HEK293 (cell line): Measurements from ENCODE around the gene CASK.

Experiments used
- CTCF ChIA-PET: fragments of 350-600 bp; formaldehyde crosslinking; extraction: SDS; loops from one replicate; lab custom pipeline; 2021; ENCODE audit warnings: antibody characterized with exemption; lab: Yijun Ruan, JAX
- POLR2A ChIA-PET: fragments of 300-600 bp; formaldehyde crosslinking; extraction: SDS; loops from one replicate; lab custom pipeline; 2020; ENCODE audit warnings: antibody characterized with exemption, inconsistent platforms; lab: Yijun Ruan, JAX
- H3K27ac ChIP-seq: fragments of 200-500 bp; sonication (Bioruptor generic); 2 replicates; pipeline ENCODE4 v1.5.1; 2014; ENCODE audit warnings: low read depth, low read length, control low read depth, inconsistent platforms; ENCODE audit errors: extremely low read depth
- H3K36me3 ChIP-seq, 2 experiments: fragments of 200-500 bp in 1 of 2; sonication (Bioruptor generic) in 1 of 2; 1 replicate in 1 of 2; 2 replicates in 1 of 2; pipeline ENCODE4 v1.5.1; 2014 to 2017; ENCODE audit warnings: inconsistent platforms in 2 of 2, low read length in 2 of 2; ENCODE audit not compliant: control insufficient read depth in 2 of 2, insufficient read depth in 1 of 2
- H3K4me1 ChIP-seq: fragments of 200-500 bp; sonication (Bioruptor generic); 2 replicates; pipeline ENCODE4 v1.5.1; 2014; ENCODE audit warnings: mild to moderate bottlenecking, low read length, inconsistent platforms; ENCODE audit not compliant: control insufficient read depth, insufficient read depth
- H3K4me3 ChIP-seq: 2 replicates; pipeline ENCODE4 v1.5.1; 2011; ENCODE audit warnings: low read depth, mild to moderate bottlenecking, control low read depth, low read length, moderate library complexity
- H3K9me3 ChIP-seq: fragments of 200-500 bp; sonication (Bioruptor generic); 2 replicates; pipeline ENCODE4 v1.5.1; 2014; ENCODE audit warnings: low read depth, low read length, inconsistent platforms; ENCODE audit not compliant: control insufficient read depth, insufficient read depth
- GLIS2 ChIP-seq: fragments of 450-650 bp; formaldehyde crosslinking; IDR thresholded peaks from 2 replicates; pipeline ENCODE4 v1.5.1; 2016; ENCODE audit warnings: missing biosample characterization, missing genetic modification characterization
- HOXD13 ChIP-seq: sonication (generic); formaldehyde crosslinking; IDR thresholded peaks from 2 replicates; pipeline ENCODE4 v1.8.0; 2022; ENCODE audit warnings: missing genetic modification reagents, borderline replicate concordance
- KLF7 ChIP-seq: fragments of 450-650 bp; formaldehyde crosslinking; IDR thresholded peaks from 2 replicates; pipeline ENCODE4 v1.5.1; 2016; ENCODE audit warnings: missing biosample characterization, missing genetic modification characterization, borderline replicate concordance
- OSR2 ChIP-seq: fragments of 450-650 bp; formaldehyde crosslinking; IDR thresholded peaks from 2 replicates; pipeline ENCODE4 v1.5.1; 2016; ENCODE audit warnings: missing biosample characterization, missing genetic modification characterization
- SP2 ChIP-seq: fragments of 450-650 bp; formaldehyde crosslinking; IDR thresholded peaks from 2 replicates; pipeline ENCODE4 v1.5.1; 2016; ENCODE audit warnings: missing biosample characterization, missing genetic modification characterization
- ZFP3 ChIP-seq: fragments of 450-650 bp; formaldehyde crosslinking; IDR thresholded peaks from 2 replicates; pipeline ENCODE4 v1.5.1; 2016; ENCODE audit warnings: low read depth, missing biosample characterization, missing genetic modification characterization
- ZNF140 ChIP-seq: fragments of 450-650 bp; formaldehyde crosslinking; IDR thresholded peaks from 2 replicates; pipeline ENCODE4 v1.5.1; 2016; ENCODE audit warnings: missing biosample characterization, missing genetic modification characterization
- ZNF16 ChIP-seq: fragments of 450-650 bp; formaldehyde crosslinking; IDR thresholded peaks from 2 replicates; pipeline ENCODE4 v1.5.1; 2016; ENCODE audit warnings: low read depth, missing biosample characterization, missing genetic modification characterization
- ZNF202 ChIP-seq: fragments of 450-650 bp; formaldehyde crosslinking; IDR thresholded peaks from 2 replicates; pipeline ENCODE4 v1.5.1; 2016; ENCODE audit warnings: missing biosample characterization, missing genetic modification characterization, borderline replicate concordance
- ZNF48 ChIP-seq: fragments of 450-650 bp; formaldehyde crosslinking; IDR thresholded peaks from 2 replicates; pipeline ENCODE4 v1.5.1; 2016; ENCODE audit warnings: missing biosample characterization, missing genetic modification characterization
- ZNF529 ChIP-seq: fragments of 450-650 bp; formaldehyde crosslinking; IDR thresholded peaks from 2 replicates; pipeline ENCODE4 v1.5.1; 2017; ENCODE audit warnings: missing genetic modification characterization, missing biosample characterization; ENCODE audit not compliant: insufficient replicate concordance
- ZNF610 ChIP-seq: fragments of 450-650 bp; formaldehyde crosslinking; IDR thresholded peaks from 2 replicates; pipeline ENCODE4 v1.5.1; 2016; ENCODE audit warnings: missing biosample characterization, missing genetic modification characterization, borderline replicate concordance
- TF ChIP-seq, protein P1 (sequence below): fragments of 450-650 bp; formaldehyde crosslinking; IDR thresholded peaks from 2 replicates; pipeline ENCODE4 v1.5.1; 2016; ENCODE audit warnings: missing biosample characterization, missing genetic modification characterization, borderline replicate concordance
- TF ChIP-seq, protein P2 (sequence below): fragments of 450-650 bp; formaldehyde crosslinking; IDR thresholded peaks from 2 replicates; pipeline ENCODE4 v1.5.1; 2017; ENCODE audit warnings: missing biosample characterization, missing genetic modification characterization
- TF ChIP-seq, protein P3 (sequence below): fragments of 450-650 bp; formaldehyde crosslinking; IDR thresholded peaks from 2 replicates; pipeline ENCODE4 v1.5.1; 2017; ENCODE audit warnings: missing biosample characterization, missing genetic modification characterization
- TF ChIP-seq, protein P4 (sequence below): fragments of 450-650 bp; formaldehyde crosslinking; IDR thresholded peaks from 2 replicates; pipeline ENCODE4 v1.5.1; 2016; ENCODE audit warnings: missing biosample characterization, missing genetic modification characterization, borderline replicate concordance

CASK gene

DNA sequence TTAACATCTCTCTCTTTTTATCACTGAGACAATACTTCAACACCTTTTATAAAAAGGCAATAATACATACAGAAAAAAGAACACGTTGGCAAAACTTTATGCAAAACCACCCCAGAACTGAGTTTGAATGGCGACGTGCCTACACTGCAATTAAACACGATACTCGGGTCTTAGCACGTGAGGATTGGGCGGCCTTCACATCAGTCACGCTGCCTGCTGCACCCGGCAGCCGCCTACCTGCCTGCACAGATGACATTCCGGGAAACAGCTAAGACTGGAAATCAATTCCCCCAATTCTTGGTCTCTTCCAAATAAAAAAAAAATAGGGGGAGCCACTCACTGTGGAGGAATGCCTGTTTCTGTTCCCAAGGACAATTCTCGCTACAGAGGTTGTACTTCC, 408.0 kb downstream of the CASK start:
- Histone ChIP-seq H3K36me3 (peaks cover 0 to 6% of the 10 kb centered on the region in 2 experiments; a peak in 1 of 3 replicates), H3K4me3 (no peak overlapping the region)
- POLR2A ChIA-PET = no interaction called here
- CTCF ChIA-PET = interaction anchor here (1.0 kb wide), 1 partner anchor 370 kb away, joined by 3 read pairs; no protein-coding TSS in a partner anchor
- TF ChIP-seq OSR2 (tag by site-specific recombination) = no peak
- no peak for TF ChIP-seq HOXD13 (CRISPR knock-in tag)
- TF ChIP-seq, protein P1, sequence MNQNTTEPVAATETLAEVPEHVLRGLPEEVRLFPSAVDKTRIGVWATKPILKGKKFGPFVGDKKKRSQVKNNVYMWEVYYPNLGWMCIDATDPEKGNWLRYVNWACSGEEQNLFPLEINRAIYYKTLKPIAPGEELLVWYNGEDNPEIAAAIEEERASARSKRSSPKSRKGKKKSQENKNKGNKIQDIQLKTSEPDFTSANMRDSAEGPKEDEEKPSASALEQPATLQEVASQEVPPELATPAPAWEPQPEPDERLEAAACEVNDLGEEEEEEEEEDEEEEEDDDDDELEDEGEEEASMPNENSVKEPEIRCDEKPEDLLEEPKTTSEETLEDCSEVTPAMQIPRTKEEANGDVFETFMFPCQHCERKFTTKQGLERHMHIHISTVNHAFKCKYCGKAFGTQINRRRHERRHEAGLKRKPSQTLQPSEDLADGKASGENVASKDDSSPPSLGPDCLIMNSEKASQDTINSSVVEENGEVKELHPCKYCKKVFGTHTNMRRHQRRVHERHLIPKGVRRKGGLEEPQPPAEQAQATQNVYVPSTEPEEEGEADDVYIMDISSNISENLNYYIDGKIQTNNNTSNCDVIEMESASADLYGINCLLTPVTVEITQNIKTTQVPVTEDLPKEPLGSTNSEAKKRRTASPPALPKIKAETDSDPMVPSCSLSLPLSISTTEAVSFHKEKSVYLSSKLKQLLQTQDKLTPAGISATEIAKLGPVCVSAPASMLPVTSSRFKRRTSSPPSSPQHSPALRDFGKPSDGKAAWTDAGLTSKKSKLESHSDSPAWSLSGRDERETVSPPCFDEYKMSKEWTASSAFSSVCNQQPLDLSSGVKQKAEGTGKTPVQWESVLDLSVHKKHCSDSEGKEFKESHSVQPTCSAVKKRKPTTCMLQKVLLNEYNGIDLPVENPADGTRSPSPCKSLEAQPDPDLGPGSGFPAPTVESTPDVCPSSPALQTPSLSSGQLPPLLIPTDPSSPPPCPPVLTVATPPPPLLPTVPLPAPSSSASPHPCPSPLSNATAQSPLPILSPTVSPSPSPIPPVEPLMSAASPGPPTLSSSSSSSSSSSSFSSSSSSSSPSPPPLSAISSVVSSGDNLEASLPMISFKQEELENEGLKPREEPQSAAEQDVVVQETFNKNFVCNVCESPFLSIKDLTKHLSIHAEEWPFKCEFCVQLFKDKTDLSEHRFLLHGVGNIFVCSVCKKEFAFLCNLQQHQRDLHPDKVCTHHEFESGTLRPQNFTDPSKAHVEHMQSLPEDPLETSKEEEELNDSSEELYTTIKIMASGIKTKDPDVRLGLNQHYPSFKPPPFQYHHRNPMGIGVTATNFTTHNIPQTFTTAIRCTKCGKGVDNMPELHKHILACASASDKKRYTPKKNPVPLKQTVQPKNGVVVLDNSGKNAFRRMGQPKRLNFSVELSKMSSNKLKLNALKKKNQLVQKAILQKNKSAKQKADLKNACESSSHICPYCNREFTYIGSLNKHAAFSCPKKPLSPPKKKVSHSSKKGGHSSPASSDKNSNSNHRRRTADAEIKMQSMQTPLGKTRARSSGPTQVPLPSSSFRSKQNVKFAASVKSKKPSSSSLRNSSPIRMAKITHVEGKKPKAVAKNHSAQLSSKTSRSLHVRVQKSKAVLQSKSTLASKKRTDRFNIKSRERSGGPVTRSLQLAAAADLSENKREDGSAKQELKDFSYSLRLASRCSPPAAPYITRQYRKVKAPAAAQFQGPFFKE = no peak
- TF ChIP-seq SP2 (tag by site-specific recombination) = no peak
- TF ChIP-seq KLF7 (tag by site-specific recombination) = no peak
- TF ChIP-seq, protein P2, sequence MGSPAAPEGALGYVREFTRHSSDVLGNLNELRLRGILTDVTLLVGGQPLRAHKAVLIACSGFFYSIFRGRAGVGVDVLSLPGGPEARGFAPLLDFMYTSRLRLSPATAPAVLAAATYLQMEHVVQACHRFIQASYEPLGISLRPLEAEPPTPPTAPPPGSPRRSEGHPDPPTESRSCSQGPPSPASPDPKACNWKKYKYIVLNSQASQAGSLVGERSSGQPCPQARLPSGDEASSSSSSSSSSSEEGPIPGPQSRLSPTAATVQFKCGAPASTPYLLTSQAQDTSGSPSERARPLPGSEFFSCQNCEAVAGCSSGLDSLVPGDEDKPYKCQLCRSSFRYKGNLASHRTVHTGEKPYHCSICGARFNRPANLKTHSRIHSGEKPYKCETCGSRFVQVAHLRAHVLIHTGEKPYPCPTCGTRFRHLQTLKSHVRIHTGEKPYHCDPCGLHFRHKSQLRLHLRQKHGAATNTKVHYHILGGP = no peak
- TF ChIP-seq ZFP3 = no peak
- TF ChIP-seq ZNF610 (tag by site-specific recombination) = no peak
- TF ChIP-seq, protein P3, sequence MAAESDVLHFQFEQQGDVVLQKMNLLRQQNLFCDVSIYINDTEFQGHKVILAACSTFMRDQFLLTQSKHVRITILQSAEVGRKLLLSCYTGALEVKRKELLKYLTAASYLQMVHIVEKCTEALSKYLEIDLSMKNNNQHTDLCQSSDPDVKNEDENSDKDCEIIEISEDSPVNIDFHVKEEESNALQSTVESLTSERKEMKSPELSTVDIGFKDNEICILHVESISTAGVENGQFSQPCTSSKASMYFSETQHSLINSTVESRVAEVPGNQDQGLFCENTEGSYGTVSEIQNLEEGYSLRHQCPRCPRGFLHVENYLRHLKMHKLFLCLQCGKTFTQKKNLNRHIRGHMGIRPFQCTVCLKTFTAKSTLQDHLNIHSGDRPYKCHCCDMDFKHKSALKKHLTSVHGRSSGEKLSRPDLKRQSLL (tag by site-specific recombination) = no peak
- TF ChIP-seq, protein P4, sequence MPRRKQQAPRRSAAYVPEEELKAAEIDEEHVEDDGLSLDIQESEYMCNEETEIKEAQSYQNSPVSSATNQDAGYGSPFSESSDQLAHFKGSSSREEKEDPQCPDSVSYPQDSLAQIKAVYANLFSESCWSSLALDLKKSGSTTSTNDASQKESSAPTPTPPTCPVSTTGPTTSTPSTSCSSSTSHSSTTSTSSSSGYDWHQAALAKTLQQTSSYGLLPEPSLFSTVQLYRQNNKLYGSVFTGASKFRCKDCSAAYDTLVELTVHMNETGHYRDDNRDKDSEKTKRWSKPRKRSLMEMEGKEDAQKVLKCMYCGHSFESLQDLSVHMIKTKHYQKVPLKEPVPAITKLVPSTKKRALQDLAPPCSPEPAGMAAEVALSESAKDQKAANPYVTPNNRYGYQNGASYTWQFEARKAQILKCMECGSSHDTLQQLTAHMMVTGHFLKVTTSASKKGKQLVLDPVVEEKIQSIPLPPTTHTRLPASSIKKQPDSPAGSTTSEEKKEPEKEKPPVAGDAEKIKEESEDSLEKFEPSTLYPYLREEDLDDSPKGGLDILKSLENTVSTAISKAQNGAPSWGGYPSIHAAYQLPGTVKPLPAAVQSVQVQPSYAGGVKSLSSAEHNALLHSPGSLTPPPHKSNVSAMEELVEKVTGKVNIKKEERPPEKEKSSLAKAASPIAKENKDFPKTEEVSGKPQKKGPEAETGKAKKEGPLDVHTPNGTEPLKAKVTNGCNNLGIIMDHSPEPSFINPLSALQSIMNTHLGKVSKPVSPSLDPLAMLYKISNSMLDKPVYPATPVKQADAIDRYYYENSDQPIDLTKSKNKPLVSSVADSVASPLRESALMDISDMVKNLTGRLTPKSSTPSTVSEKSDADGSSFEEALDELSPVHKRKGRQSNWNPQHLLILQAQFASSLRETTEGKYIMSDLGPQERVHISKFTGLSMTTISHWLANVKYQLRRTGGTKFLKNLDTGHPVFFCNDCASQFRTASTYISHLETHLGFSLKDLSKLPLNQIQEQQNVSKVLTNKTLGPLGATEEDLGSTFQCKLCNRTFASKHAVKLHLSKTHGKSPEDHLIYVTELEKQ = no peak
- TF ChIP-seq, all 188 proteins: peak for 0
- Histone ChIP-seq H3K9me3 (no peaks in the 10 kb centered on the region), H3K27ac (no peak overlapping the region), H3K4me1 (no peaks in the 10 kb centered on the region)

DNA sequence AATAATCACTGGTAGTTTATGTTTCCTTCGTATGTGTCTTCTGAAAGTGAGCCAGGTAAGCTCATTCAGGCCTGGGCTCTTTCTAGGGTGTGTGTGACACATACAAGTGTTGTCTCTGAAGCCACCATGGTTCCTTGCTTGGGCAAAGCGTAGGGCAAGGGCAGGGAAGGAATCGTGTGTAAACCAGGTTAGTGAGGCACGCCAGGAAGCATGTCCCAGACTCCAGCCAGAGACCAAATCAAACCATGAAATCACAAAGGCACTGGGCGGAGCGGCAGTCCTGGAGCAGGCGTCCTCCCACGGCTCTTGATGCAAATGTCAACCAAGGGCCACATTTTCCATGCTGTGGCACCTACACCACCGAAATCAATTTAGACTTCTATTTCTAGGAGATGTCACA, 409.2 kb downstream of the CASK start:
- H3K4me1 ChIP-seq = no peaks in the 10 kb centered on the region
- CTCF ChIA-PET = interaction anchor here (0.8 to 0.9 kb wide), 2 partner anchors 9 to 970 kb away, joined by 5 read pairs; no protein-coding TSS in a partner anchor
- POLR2A ChIA-PET = no interaction called here
- TF ChIP-seq ZNF529 (tag by site-specific recombination) (no peak), GLIS2 (tag by site-specific recombination) (no peak), ZNF16 (tag by site-specific recombination) (no peak), ZNF140 (tag by site-specific recombination) (no peak), ZNF202 (tag by site-specific recombination) (no peak), ZNF48 (tag by site-specific recombination) (no peak)
- TF ChIP-seq, protein P2 = no peak
- TF ChIP-seq, protein P4 = no peak

More for the DNA sequence above, 409.2 kb downstream of the CASK start:
- no peak overlapping the region for H3K4me3 ChIP-seq
- H3K27ac ChIP-seq = no peak overlapping the region
- H3K9me3 ChIP-seq = no peaks in the 10 kb centered on the region
- H3K36me3 ChIP-seq = peaks cover 0 to 3% of the 10 kb centered on the region in 2 experiments; a peak in 1 of 3 replicates
